Hepatocyte (in vitro differentiated cells): ENCODE data around the gene AFAP1L2. TPM values are rescaled to one million over a fixed set of nuclear protein-coding genes. Genes with fewer than 3 reads are reported as not detected.

Experiments
- DNase-seq: peaks from one replicate; pipeline ENCODE4 v3.0.0-alpha.2; 2016; ENCODE audit warnings: low spot score
- H2AFZ ChIP-seq: fragments of 200-600 bp; sonication (generic); 2 replicates; pipeline ENCODE4 v1.6.0; 2016; ENCODE audit warnings: antibody characterized with exemption, mild to moderate bottlenecking
- H3K27ac ChIP-seq: fragments of 200-600 bp; sonication (generic); 2 replicates; pipeline ENCODE4 v1.5.1; 2016; ENCODE audit warnings: mild to moderate bottlenecking
- H3K27me3 ChIP-seq: fragments of 200-600 bp; sonication (generic); 2 replicates; pipeline ENCODE4 v1.6.1; 2016
- H3K36me3 ChIP-seq: fragments of 200-600 bp; sonication (generic); replicated peaks from 2 replicates; pipeline ENCODE4 v1.5.1; 2016; ENCODE audit warnings: low read depth; ENCODE audit not compliant: insufficient read depth
- H3K4me1 ChIP-seq: fragments of 200-600 bp; sonication (generic); 2 replicates; pipeline ENCODE4 v1.5.1; 2016; ENCODE audit warnings: mild to moderate bottlenecking, moderate library complexity; ENCODE audit not compliant: insufficient read depth
- H3K4me2 ChIP-seq: fragments of 200-600 bp; sonication (generic); 2 replicates; pipeline ENCODE4 v1.6.0; 2016
- H3K4me3 ChIP-seq: fragments of 200-600 bp; sonication (generic); 2 replicates; pipeline ENCODE4 v1.5.1; 2016; ENCODE audit warnings: mild to moderate bottlenecking
- H3K79me2 ChIP-seq: fragments of 200-600 bp; sonication (generic); 2 replicates; pipeline ENCODE4 v1.6.0; 2017; ENCODE audit warnings: mild to moderate bottlenecking
- H3K9me2 ChIP-seq: fragments of 200-600 bp; sonication (generic); replicated peaks from 2 replicates; pipeline ENCODE4 v1.6.0; 2017; ENCODE audit warnings: mild to moderate bottlenecking; ENCODE audit not compliant: insufficient read depth
- H3K9me3 ChIP-seq: fragments of 200-600 bp; sonication (generic); 2 replicates; pipeline ENCODE4 v1.5.1; 2016; ENCODE audit warnings: low read depth, mild to moderate bottlenecking
- H4K20me1 ChIP-seq: fragments of 200-600 bp; sonication (generic); 2 replicates; pipeline ENCODE4 v1.6.0; 2016; ENCODE audit warnings: mild to moderate bottlenecking; ENCODE audit not compliant: insufficient read depth, poor library complexity, severe bottlenecking
- EZH2 ChIP-seq: fragments of 200-600 bp; sonication (generic); IDR thresholded peaks from 2 replicates; pipeline ENCODE4 v1.6.1; 2016; ENCODE audit warnings: antibody characterized with exemption, mild to moderate bottlenecking, borderline replicate concordance
- EZH2phosphoT487 ChIP-seq: fragments of 200-600 bp; sonication (generic); IDR thresholded peaks from one replicate; pipeline ENCODE4 v1.6.1; 2018; ENCODE audit warnings: antibody characterized with exemption, mild to moderate bottlenecking, low read depth, moderate library complexity; ENCODE audit not compliant: unreplicated experiment, severe bottlenecking
- WGBS: methylation state at CpG from one replicate; pipeline ENCODE4 v1.1.6; 2016; ENCODE audit warnings: low lambda C conversion rate; ENCODE audit errors: missing lambda C conversion rate; 5-methylcytosine and 5-hydroxymethylcytosine counted together
- polyA plus RNA-seq: library from polyadenylated mRNA; unstranded; fragments of >200 nt; fragmentation: Nextera tagmentation; extraction: Ambion mirVana; gene quantifications from 2 replicates; pipeline ENCODE4 v1.2.1, GENCODE V29; 2016
- total RNA-seq: library from RNA; depleted of rRNA; stranded (reverse); fragments of >200 nt; gene quantifications from 2 replicates; pipeline ENCODE4 v1.2.3, GENCODE V29; 2014
- TF ChIP-seq, protein P1 (sequence below): fragments of 200-600 bp; sonication (generic); IDR thresholded peaks from 2 replicates; pipeline ENCODE4 v1.5.1; 2016; ENCODE audit warnings: antibody characterized with exemption, mild to moderate bottlenecking; ENCODE audit not compliant: poor library complexity

Gene AFAP1L2
- total and polyA plus RNA-seq, 2 experiments from 2014 or later: 6.1 to 9.6 TPM

DNA sequence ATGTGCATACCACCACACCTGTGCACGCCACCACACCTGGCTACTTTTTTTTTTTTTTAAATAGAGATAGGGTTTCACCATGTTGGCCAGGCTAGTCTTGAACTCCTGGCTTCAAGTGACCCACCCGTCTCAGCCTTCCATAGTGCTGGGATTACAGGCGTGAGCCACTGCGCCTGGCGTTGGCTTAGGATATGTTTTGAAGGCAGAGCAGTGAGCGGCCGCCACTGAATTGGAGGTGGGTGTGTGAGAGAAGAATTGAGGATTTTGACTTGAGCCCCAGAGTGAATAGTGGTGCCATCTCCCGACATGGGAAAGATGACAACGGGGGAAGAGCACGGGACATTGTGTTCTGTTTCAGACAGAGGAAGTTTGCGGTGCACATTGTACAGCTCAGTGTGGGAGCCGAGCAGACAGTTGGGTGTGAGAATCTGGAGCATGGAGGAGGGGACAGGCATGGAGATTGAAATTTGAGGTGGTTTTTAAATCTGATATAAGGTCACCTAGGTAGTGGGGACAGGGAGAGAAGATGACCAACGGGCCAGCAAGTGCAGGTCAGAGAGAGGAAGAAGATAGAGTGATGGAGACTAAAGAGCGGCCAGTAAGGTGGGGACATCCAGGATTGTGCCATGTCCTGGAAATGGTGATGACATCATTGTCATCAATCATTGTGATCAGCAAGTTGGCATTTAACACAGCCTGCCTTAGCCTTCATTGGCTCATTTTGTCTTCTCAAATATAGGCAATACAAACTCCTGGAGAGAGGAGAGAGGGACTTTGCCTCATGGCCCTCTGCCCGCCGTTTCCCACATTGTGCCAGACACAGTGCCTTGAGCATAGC is 129.5 kb downstream of the AFAP1L2 start:
- Histone ChIP-seq H3K79me2 (no peaks in the 10 kb centered on the region), H3K9me2 (no peaks in the 10 kb centered on the region), H3K27ac (no peak overlapping the region), H3K9me3 (no peaks in the 10 kb centered on the region), H3K4me2 (no peak overlapping the region), H4K20me1 (no peaks in the 10 kb centered on the region), H2AFZ (no peak overlapping the region), H3K36me3 (no peaks in the 10 kb centered on the region), H3K4me1 (peaks cover 4% of the 10 kb centered on the region), H3K27me3 (no peaks in the 10 kb centered on the region), H3K4me3 (no peak overlapping the region)
- TF ChIP-seq, protein P1, sequence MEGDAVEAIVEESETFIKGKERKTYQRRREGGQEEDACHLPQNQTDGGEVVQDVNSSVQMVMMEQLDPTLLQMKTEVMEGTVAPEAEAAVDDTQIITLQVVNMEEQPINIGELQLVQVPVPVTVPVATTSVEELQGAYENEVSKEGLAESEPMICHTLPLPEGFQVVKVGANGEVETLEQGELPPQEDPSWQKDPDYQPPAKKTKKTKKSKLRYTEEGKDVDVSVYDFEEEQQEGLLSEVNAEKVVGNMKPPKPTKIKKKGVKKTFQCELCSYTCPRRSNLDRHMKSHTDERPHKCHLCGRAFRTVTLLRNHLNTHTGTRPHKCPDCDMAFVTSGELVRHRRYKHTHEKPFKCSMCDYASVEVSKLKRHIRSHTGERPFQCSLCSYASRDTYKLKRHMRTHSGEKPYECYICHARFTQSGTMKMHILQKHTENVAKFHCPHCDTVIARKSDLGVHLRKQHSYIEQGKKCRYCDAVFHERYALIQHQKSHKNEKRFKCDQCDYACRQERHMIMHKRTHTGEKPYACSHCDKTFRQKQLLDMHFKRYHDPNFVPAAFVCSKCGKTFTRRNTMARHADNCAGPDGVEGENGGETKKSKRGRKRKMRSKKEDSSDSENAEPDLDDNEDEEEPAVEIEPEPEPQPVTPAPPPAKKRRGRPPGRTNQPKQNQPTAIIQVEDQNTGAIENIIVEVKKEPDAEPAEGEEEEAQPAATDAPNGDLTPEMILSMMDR: no peak
- TF ChIP-seq EZH2 (no peak), EZH2phosphoT487 (no peak)
- WGBS: 95% methylated on average over 16 of the region's 16 CpGs
- no peak for DNase-seq

GRCh38 chr10:114273910-114274309 is 130.4 kb downstream of the AFAP1L2 start:
- DNase-seq: no peak
- Histone ChIP-seq H3K36me3 (no peaks in the 10 kb centered on the region), H3K9me2 (no peaks in the 10 kb centered on the region), H3K9me3 (no peaks in the 10 kb centered on the region), H3K4me2 (no peak overlapping the region), H3K27me3 (no peaks in the 10 kb centered on the region), H3K79me2 (no peaks in the 10 kb centered on the region), H3K4me3 (no peak overlapping the region), H2AFZ (no peak overlapping the region), H4K20me1 (no peaks in the 10 kb centered on the region), H3K27ac (no peak overlapping the region), H3K4me1 (peaks cover 4% of the 10 kb centered on the region)
- WGBS: 65% methylated on average over 3 of the region's 3 CpGs
- TF ChIP-seq EZH2phosphoT487: no peak
- no peak for TF ChIP-seq EZH2
- TF ChIP-seq, protein P1: no peak

- H3K27ac ChIP-seq: no peak overlapping the region
- no peak overlapping the region for H2AFZ ChIP-seq
- TF ChIP-seq EZH2 (no peak), EZH2phosphoT487 (no peak)
- TF ChIP-seq, protein P1: no peak
- H4K20me1 ChIP-seq: no peaks in the 10 kb centered on the region
- no peaks in the 10 kb centered on the region for H3K36me3 ChIP-seq
- no peak overlapping the region for H3K4me2 ChIP-seq
- no peaks in the 10 kb centered on the region for H3K79me2 ChIP-seq
- no peaks in the 10 kb centered on the region for H3K9me2 ChIP-seq
- no peak overlapping the region for H3K4me3 ChIP-seq
- 91% methylated on average over 6 of the region's 6 CpGs for WGBS
- H3K4me1 ChIP-seq: peaks cover 4% of the 10 kb centered on the region
- no peak for DNase-seq
- H3K9me3 ChIP-seq: no peaks in the 10 kb centered on the region
- no peaks in the 10 kb centered on the region for H3K27me3 ChIP-seq
Measured at GRCh38 chr10:114272696-114273095, 131.6 kb downstream of the AFAP1L2 start.
